ACC112 (cell line): ENCODE data around the gene BTLA.
"Not testable (repeated sequence)": the region's sequence is repeated elsewhere in the genome, so short reads cannot be mapped to it uniquely, and the experiment has no call there.

Experiments
- H2AFZ ChIP-seq: fragments of 200-600 bp; sonication (generic); one replicate; pipeline ENCODE4 v1.6.0; 2017; ENCODE audit warnings: antibody characterized with exemption, low read length; ENCODE audit not compliant: unreplicated experiment
- H3K27ac ChIP-seq: fragments of 200-600 bp; sonication (generic); 2 replicates; pipeline ENCODE4 v1.5.1; 2014; ENCODE audit warnings: low read depth, mild to moderate bottlenecking, antibody characterized with exemption, low read length, moderate library complexity
- H3K27me3 ChIP-seq: fragments of 200-600 bp; sonication (generic); 2 replicates; pipeline ENCODE4 v1.6.1; 2014; ENCODE audit warnings: mild to moderate bottlenecking, antibody characterized with exemption, low read length, moderate library complexity, mixed read lengths; ENCODE audit not compliant: insufficient read depth
- H3K36me3 ChIP-seq: fragments of 200-600 bp; sonication (generic); 2 replicates; pipeline ENCODE4 v1.6.1; 2016; ENCODE audit warnings: mild to moderate bottlenecking, antibody characterized with exemption, low read length, moderate library complexity, mixed read lengths; ENCODE audit not compliant: insufficient read depth
- H3K4me1 ChIP-seq: fragments of 200-600 bp; sonication (generic); one replicate; pipeline ENCODE4 v1.6.1; 2016; ENCODE audit warnings: low read length, mixed read lengths; ENCODE audit not compliant: insufficient read depth, unreplicated experiment, control insufficient read depth
- H3K4me3 ChIP-seq: fragments of 200-600 bp; sonication (generic); 2 replicates; pipeline ENCODE4 v1.5.1; 2014; ENCODE audit warnings: mild to moderate bottlenecking, low read depth, low read length
- H3K79me2 ChIP-seq: fragments of 200-600 bp; sonication (generic); one replicate; pipeline ENCODE4 v1.6.0; 2016; ENCODE audit warnings: low read length; ENCODE audit not compliant: control insufficient read depth, unreplicated experiment, insufficient read depth

Gene BTLA, protein sequence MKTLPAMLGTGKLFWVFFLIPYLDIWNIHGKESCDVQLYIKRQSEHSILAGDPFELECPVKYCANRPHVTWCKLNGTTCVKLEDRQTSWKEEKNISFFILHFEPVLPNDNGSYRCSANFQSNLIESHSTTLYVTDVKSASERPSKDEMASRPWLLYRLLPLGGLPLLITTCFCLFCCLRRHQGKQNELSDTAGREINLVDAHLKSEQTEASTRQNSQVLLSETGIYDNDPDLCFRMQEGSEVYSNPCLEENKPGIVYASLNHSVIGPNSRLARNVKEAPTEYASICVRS

DNA sequence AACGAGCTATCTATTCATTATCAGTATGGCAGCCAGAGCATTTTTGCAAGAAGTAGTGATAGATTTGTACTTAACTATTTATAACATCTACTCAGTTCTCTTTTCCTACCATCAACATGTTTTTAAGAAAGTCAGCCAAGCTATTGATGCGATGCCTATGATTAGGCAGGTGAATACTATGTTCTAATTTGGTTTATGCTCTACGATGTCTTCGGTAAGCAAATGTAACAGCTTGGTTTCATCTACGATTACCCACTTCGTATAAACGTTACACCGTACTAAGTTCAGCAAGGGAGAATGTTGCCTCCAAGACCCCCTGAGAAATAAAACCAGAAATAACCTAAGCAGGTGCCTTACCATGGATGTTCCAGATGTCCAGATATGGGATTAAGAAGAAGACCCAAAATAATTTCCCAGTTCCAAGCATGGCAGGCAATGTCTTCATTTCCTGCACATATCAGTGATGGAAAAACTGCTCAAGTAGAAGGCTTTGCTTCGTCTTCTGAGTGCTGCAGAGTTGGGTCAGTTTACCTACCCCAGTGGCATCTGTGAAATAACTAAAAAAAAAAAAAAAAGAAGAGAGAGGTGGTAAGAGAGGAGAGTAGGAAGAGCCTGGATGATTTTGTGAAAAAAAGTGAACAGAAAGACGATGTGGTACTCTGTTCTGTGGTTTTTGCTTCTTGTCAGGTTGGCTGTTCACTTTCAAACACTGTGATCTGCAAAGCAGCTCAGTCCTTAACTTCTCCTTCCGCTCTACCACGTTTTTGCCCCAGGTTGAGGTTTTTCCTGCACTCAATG, at the start of gene BTLA:
Gene BTLA, minus strand, starts transcription at position 559 of the 798 bp plus-strand sequence. Its CDS starts 114 bp downstream, at position 445.
- Histone ChIP-seq H2AFZ (no peak within 1 kb of the TSS), H3K4me3 (no peak within 1 kb of the TSS)

DNA sequence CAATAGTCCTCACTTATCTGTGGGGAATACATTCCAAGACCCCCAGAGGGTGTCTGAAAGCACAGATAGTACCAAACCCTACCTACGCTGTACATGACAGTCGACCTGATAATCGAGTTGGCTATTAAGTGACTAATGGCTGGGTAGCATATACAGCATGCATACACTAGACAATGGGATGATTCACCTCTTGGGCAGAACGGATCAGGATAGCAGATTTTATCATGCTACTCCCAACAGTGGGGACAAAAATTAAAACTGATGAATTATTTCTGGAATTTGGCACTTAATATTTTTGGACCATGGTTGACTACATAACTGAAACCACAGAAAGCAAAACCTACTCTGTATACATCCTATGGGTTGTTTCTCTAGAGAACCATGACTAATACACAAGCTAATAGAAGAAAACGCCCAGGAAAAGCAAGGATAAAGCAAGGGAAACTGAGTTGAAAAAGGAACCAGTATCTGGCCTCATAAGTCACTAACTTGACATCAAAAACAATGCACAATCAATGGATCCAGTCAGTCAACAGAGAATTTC, 47.0 kb upstream of the BTLA start:
- Histone ChIP-seq H3K4me1 (peaks cover 11% of the 10 kb centered on the region), H3K27ac (peak overlapping the region; percentile 33), H3K79me2 (peaks cover 17% of the 10 kb centered on the region), H3K36me3 (peaks cover 15% of the 10 kb centered on the region), H2AFZ (no peak overlapping the region), H3K4me3 (no peak overlapping the region), H3K27me3 (no peaks in the 10 kb centered on the region)

More for the DNA sequence above, at the start of gene BTLA:
- no peak within 1 kb of the TSS for H3K27ac ChIP-seq
- no peaks in the 10 kb centered on the region for H3K79me2 ChIP-seq
- H3K36me3 ChIP-seq = no peaks in the 10 kb centered on the region
- H3K27me3 ChIP-seq = no peaks in the 10 kb centered on the region
- H3K4me1 ChIP-seq = no peaks in the 10 kb centered on the region

DNA sequence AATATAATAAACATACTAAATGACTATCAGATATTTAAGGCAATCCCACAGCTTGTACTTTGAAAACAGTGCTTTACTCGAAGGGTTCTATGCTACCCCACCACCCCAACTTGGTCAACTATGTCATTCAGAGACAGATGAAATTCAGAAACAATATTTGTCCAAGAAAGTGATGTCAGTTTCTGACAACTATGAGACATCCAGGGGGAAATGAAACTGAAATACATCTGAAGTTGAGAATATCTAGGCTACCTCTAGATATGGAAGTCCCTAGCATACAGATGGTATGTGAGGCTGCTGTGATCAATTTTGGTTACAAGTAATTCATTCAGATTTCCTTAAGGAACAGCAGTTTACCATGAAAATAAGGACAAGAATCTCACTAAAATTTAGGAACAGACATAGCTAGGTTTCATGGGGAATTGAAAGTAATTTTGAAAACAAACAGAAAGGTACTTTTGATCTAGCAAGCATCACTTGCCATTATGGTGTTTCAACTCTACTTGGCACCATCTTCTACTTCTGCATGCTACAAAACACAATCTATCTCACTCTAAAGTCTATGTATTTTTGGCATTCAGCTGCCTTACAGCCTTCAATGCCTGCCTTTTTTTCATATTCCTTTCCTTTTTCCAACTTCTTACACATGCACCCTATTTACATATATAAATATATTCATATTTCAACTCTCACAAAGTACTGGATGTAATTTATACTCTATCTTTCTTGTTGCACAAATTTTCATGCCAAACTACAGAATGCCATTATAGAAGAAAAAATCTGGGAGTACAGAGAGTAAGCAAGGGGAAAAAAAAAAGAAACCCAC, 40.8 kb upstream of the BTLA start:
- Histone ChIP-seq H3K79me2 (no peaks in the 10 kb centered on the region), H2AFZ (no peak overlapping the region), H3K27ac (no peak overlapping the region), H3K27me3 (no peaks in the 10 kb centered on the region), H3K4me3 (no peak overlapping the region), H3K4me1 (no peaks in the 10 kb centered on the region), H3K36me3 (peaks cover 18% of the 10 kb centered on the region)

DNA sequence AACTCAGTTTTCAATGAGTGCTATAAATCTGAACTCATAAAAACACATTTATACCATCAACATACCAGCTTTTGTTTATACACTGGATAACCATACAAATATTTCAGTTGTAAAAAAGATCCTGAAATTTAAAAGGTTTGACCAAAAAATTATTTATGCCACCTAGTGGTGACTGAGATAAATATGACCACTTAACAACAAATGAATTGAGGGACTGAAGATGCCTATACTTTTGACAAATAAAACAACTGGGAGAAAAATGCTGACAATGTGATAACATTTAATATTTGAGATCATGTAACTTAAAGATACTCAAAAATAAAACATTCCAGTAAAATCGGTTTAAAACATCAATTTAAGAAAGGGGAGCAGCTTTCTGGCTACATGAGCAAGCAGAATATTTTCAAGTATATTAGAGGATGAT, 32.1 kb upstream of the BTLA start:
- H3K27ac ChIP-seq = no peak overlapping the region
- no peak overlapping the region for H3K4me3 ChIP-seq
- H3K79me2 ChIP-seq = no peaks in the 10 kb centered on the region
- H3K4me1 ChIP-seq = no peaks in the 10 kb centered on the region
- H2AFZ ChIP-seq = no peak overlapping the region
- no peaks in the 10 kb centered on the region for H3K27me3 ChIP-seq
- H3K36me3 ChIP-seq = peaks cover 16% of the 10 kb centered on the region

DNA sequence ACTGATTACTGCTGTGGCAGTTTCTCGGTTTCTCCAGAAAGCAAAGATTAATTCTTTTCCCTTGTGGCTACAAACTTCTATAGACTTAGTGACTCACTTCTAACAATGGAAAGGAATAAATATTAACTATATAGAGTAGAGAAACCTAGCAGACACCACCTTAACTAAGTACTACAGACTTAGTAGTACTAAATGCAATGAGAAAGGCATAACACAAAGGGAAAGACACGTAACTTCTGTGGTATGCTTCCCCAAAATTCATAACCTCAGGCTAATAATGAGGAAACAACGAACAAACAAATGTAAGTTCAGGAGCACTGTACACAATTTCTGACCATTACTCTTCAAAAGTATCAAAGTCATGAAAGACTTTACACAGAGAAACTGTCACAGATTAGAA, 31.3 kb upstream of the BTLA start:
- Histone ChIP-seq H3K79me2 (no peaks in the 10 kb centered on the region), H3K27ac (no peak overlapping the region), H3K27me3 (no peaks in the 10 kb centered on the region), H2AFZ (no peak overlapping the region), H3K4me1 (no peaks in the 10 kb centered on the region), H3K4me3 (no peak overlapping the region), H3K36me3 (peaks cover 16% of the 10 kb centered on the region; the same call in 1 of the 2 replicates)

DNA sequence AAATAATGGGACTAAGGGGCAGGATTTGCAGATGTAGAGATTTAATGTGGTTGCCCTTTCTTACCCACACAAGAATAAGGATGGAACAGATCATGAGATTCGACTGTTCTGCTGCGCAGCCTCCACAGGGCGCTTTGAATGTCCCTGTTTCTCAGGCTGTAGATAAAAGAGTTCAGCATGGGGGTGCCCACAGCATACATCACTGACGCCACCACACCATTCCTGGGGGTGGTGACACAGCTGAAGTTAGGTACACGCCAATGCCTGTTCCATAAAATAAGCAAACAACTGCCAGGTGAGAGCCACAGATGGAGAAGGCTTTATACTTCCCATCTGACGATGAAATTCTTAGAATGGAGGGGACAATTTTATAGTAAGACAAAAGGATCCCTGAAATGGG, 24.9 kb upstream of the BTLA start:
- H2AFZ ChIP-seq, H3K27ac ChIP-seq, H3K4me3 ChIP-seq, H3K79me2 ChIP-seq, H3K27me3 ChIP-seq, H3K4me1 ChIP-seq, H3K36me3 ChIP-seq: not testable (repeated sequence)

DNA sequence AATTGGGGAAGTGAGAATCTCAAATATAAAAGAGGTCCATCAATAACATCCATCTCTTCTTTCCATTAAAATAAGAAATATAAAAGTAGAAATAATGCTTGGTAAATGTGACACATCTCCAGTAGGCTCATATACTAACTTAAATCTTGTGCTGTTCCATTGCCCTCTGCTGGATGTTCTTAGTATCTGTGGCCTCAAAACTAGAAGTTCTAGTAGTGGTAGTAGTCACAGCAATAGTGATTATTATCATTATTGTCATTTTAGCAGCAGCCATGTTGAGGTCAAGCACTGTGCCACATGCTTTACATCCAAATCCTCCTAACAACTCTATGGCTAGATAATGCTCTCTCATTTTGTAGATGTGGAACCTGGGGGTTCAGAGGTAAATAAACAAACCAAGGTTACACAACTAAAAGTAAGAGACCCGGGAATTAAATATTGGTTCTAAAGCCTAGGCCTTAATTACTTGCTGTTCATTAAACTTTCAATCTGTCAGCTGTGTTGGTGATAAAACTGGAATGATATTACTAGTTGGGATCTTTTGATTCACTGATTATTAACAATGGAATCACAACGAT, 20.2 kb upstream of the BTLA start:
- Histone ChIP-seq H2AFZ (peak overlapping the region; percentile 31), H3K4me3 (no peak overlapping the region), H3K4me1 (no peaks in the 10 kb centered on the region), H3K36me3 (no peaks in the 10 kb centered on the region; the same call in 1 of the 2 replicates), H3K27ac (no peak overlapping the region), H3K27me3 (no peaks in the 10 kb centered on the region), H3K79me2 (no peaks in the 10 kb centered on the region)

DNA sequence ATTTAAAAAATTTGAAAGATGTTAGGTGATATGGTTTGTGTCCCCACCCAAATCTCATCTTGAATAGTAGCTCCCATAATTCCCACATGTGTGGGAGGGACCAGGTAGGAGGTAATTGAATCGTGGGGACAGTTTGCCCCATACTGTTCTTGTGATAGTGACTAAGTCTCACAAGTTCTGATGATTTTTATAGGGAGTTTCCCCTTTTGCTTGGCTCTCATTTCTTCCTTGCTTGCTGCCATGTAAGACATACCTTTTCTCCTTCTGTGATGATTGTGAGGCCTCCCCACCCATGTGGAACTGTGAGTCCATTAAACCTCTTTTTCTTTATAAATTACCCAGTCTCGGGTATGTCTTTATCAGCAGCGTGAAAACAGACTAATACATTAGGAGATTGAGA, 19.7 kb upstream of the BTLA start:
- H3K36me3 ChIP-seq, H3K4me3 ChIP-seq, H3K4me1 ChIP-seq, H3K79me2 ChIP-seq, H2AFZ ChIP-seq, H3K27ac ChIP-seq, H3K27me3 ChIP-seq: not testable (repeated sequence)

DNA sequence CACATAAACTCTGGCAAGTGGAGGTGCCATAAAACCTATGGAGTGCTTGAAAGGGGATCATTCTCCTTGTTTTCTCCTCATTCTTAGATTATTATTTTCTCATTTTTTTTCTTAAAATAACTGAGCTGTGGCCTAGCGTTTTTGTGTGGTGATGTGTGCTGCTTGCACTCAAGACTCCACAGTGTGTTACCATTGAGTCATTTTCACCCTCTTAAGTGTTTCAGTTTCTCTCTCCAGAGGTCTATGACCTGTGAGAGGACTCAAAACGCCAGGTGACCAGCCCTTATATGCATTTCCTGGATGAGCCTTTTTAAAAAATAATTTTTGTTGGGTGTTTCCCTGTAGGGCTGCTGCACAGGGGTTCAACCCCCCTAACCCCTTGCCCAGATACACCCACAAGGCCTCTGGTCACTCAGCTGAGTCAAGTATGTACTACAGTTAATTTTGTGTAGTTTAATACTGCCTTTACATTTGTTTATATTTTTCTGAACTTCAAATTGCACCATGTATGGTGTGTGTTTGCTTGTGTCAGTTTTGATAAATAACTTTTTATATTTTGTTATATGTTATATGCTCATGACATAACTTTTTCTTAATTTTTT, 15.4 kb upstream of the BTLA start:
- Histone ChIP-seq H2AFZ (no peak overlapping the region), H3K4me1 (no peaks in the 10 kb centered on the region), H3K27me3 (no peaks in the 10 kb centered on the region), H3K4me3 (no peak overlapping the region), H3K27ac (no peak overlapping the region), H3K36me3 (no peaks in the 10 kb centered on the region; the same call in 1 of the 2 replicates), H3K79me2 (no peaks in the 10 kb centered on the region)

DNA sequence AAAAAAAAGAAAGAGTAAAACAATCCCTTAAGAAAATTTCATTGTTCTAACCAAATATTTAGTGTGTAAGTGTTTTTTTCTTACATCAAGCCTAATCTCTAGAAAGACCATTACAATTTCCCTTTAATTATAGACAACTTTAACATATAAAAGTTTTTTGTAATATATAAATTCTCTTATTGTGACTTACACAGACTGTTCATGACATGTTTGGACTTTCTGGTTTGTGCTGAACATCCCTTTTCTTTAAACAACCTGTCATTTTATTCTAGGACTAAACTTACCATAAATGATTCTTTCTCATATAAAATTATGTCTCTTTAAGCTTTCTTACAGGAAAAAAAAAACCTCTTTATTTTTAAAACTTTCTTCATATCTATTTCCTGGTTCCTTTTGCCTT, 13.0 kb upstream of the BTLA start:
- H3K79me2 ChIP-seq = no peaks in the 10 kb centered on the region
- no peaks in the 10 kb centered on the region for H3K27me3 ChIP-seq
- H2AFZ ChIP-seq = no peak overlapping the region
- H3K4me1 ChIP-seq = no peaks in the 10 kb centered on the region
- no peak overlapping the region for H3K27ac ChIP-seq
- H3K4me3 ChIP-seq = no peak overlapping the region
- H3K36me3 ChIP-seq = no peaks in the 10 kb centered on the region; the same call in 1 of the 2 replicates
